Astrocyte of the cerebellum (primary cell): ENCODE results near the gene TAS2R41.

Experiments used
- DNase-seq: peaks from one replicate; pipeline ENCODE4 v3.0.0-alpha.2; 2011; ENCODE audit warnings: low read depth
- H3K4me3 ChIP-seq: 2 replicates; pipeline ENCODE4 v1.5.1; 2011; ENCODE audit warnings: mild to moderate bottlenecking, low read depth, low read length, moderate library complexity
- in situ Hi-C: cut with HindIII; loops from 2 replicates; pipeline ENCODE4 v1.10.0; 2017; ENCODE audit warnings: low sequenced_read_pairs
- TF ChIP-seq, protein P1 (sequence below): IDR thresholded peaks from 2 replicates; pipeline ENCODE4 v1.5.1; 2012; ENCODE audit warnings: low read length, low read depth, moderate library complexity, mild to moderate bottlenecking; ENCODE audit errors: missing control alignments

Gene TAS2R41, protein sequence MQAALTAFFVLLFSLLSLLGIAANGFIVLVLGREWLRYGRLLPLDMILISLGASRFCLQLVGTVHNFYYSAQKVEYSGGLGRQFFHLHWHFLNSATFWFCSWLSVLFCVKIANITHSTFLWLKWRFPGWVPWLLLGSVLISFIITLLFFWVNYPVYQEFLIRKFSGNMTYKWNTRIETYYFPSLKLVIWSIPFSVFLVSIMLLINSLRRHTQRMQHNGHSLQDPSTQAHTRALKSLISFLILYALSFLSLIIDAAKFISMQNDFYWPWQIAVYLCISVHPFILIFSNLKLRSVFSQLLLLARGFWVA

DNA sequence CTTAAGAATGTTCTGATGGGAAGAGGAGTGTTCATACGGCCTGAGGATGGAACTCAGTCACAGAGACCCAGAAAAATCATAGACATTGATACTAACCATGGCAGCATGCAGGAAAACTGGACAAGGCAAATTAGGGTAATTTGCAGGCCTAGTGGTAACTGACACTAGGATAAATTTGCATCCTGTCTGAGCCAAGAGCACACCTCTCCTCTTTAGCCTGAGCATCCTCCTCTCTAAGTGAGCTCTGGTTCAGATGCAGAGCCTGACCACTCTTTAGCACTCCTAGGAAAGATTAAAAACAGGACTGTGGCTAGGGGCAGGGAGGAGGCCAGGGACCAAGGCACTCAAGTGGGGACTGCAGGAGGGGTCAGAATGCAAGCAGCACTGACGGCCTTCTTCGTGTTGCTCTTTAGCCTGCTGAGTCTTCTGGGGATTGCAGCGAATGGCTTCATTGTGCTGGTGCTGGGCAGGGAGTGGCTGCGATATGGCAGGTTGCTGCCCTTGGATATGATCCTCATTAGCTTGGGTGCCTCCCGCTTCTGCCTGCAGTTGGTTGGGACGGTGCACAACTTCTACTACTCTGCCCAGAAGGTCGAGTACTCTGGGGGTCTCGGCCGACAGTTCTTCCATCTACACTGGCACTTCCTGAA is at the start of gene TAS2R41:
Gene TAS2R41 (plus strand): TSS at position 373 of the 650 bp plus-strand sequence. CDS start 0 bp downstream, at position 373.
- in situ Hi-C loops: no loop called here
- DNase-seq: no peak
- no peak within 1 kb of the TSS for H3K4me3 ChIP-seq
- TF ChIP-seq, protein P1, sequence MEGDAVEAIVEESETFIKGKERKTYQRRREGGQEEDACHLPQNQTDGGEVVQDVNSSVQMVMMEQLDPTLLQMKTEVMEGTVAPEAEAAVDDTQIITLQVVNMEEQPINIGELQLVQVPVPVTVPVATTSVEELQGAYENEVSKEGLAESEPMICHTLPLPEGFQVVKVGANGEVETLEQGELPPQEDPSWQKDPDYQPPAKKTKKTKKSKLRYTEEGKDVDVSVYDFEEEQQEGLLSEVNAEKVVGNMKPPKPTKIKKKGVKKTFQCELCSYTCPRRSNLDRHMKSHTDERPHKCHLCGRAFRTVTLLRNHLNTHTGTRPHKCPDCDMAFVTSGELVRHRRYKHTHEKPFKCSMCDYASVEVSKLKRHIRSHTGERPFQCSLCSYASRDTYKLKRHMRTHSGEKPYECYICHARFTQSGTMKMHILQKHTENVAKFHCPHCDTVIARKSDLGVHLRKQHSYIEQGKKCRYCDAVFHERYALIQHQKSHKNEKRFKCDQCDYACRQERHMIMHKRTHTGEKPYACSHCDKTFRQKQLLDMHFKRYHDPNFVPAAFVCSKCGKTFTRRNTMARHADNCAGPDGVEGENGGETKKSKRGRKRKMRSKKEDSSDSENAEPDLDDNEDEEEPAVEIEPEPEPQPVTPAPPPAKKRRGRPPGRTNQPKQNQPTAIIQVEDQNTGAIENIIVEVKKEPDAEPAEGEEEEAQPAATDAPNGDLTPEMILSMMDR: no peak

- no peak overlapping the region for H3K4me3 ChIP-seq
- no peak for DNase-seq
Observed at GRCh38 chr7:143429770-143430698, 47.6 kb upstream of the TAS2R41 start.

GRCh38 chr7:143431109-143431508 is 46.6 kb upstream of the TAS2R41 start:
- no peak overlapping the region for H3K4me3 ChIP-seq
- in situ Hi-C loops: no loop called here
- TF ChIP-seq, protein P1: no peak
- no peak for DNase-seq

More at GRCh38 chr7:143429770-143430698, 47.6 kb upstream of the TAS2R41 start:
- in situ Hi-C loops: no loop called here
- TF ChIP-seq, protein P1: no peak

DNA sequence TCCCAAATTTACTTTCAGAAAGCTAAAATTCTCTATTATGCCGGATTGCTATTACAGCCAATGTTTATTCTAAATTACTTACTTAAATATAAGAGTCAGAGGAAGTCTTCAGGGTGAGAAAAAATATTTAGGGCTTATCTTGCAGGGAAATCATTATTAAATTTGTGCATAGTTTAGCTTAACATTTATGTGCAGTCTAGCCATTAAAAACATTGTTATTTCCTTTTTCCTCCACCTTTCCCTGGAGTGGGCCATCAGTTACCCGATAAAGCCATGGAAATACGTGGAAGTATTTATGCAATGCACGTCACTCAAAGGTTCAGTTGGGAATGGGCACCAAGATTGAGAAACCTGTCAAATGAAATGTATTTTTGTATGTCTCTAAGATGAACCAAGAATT is 43.9 kb upstream of the TAS2R41 start:
- DNase-seq: no peak
- TF ChIP-seq, protein P1: no peak
- H3K4me3 ChIP-seq: no peak overlapping the region
- in situ Hi-C loops: no loop called here

DNA sequence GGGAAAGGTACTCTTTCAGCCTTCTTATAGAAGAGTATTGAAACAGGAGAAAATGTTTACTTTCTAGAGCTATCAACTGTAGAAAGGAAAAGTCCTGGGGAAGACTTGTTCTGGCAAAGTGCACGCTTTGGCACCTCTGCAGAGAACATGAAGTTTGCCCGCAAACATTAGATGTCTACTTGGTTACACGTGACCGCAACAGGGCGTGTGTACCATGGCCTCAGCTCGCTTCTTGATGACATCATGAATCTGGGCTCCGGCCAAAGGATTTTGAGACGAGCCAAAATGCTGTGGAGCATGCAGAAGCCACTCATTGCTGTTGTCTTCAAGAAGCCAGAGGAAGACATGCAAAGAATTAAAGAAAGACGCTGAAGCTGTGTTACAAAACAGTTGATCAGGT is 43.0 kb upstream of the TAS2R41 start:
- in situ Hi-C loops: no loop called here
- TF ChIP-seq, protein P1: no peak
- no peak overlapping the region for H3K4me3 ChIP-seq
- no peak for DNase-seq

GRCh38 chr7:143435266-143435665 is 42.4 kb upstream of the TAS2R41 start:
- DNase-seq: no peak
- H3K4me3 ChIP-seq: no peak overlapping the region
- TF ChIP-seq, protein P1: no peak
- in situ Hi-C loops: no loop called here
